ENCODE measurements around the gene HECTD4. TPM values are rescaled to one million over a fixed set of nuclear protein-coding genes. Genes with fewer than 3 reads are reported as not detected.

The HECTD4 gene
- total RNA-seq, 1 donor: 37.1 TPM

DNA sequence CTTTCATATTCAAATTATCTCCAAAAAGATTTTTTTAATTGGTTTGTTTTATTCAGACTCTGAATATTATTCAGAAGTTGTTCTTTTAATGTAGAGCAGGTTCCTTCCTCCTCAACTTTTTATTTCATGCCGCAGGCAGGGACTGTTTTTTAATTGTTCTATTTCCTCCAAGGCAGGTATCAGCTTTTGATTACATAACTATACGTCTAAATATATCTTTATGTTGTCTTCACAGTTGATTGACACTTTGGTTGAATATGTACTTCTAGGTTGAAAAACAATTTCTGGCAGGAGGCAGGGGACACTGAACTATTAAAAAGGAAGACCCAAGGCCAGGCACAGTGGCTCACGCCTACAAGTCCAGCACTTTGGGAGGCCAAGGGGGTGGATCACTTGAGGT, 82.5 kb downstream of the HECTD4 start:
- DNase-seq (ENCODE audit: low read depth): no peak
- TF ChIP-seq, protein P1, sequence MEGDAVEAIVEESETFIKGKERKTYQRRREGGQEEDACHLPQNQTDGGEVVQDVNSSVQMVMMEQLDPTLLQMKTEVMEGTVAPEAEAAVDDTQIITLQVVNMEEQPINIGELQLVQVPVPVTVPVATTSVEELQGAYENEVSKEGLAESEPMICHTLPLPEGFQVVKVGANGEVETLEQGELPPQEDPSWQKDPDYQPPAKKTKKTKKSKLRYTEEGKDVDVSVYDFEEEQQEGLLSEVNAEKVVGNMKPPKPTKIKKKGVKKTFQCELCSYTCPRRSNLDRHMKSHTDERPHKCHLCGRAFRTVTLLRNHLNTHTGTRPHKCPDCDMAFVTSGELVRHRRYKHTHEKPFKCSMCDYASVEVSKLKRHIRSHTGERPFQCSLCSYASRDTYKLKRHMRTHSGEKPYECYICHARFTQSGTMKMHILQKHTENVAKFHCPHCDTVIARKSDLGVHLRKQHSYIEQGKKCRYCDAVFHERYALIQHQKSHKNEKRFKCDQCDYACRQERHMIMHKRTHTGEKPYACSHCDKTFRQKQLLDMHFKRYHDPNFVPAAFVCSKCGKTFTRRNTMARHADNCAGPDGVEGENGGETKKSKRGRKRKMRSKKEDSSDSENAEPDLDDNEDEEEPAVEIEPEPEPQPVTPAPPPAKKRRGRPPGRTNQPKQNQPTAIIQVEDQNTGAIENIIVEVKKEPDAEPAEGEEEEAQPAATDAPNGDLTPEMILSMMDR (IDR thresholded peaks at IDR 0.05; ENCODE audit: insufficient read depth, low read depth, low read length): no peak

DNA sequence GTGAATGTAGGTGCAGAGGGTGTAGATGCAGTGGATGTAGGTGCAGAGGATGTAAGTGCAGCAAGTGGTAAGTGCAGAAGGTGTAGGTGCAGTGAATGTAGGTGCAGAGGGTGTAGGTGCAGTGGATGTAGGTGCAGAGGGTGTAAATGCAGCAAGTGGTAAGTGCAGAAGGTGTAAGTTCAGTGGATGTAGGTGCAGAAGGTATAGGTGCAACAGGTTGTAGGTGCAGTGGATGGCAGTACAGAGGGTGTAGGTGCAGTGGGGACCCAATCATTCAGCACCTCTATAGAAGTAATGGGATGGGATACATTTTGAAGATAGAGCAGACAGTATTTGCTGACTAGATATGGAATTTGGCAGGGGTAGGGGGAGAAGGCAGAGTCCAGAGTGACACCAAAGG, 85.0 kb downstream of the HECTD4 start:
- no peak for DNase-seq (ENCODE audit: low read depth)
- no peak overlapping the region for H3K4me3 ChIP-seq (ENCODE audit: low read depth, low read length)
- TF ChIP-seq, protein P1 (IDR thresholded peaks at IDR 0.05; ENCODE audit: insufficient read depth, low read depth, low read length): no peak

More for the DNA sequence above, 82.5 kb downstream of the HECTD4 start:
- H3K4me3 ChIP-seq (ENCODE audit: low read depth, low read length): no peak overlapping the region

DNA sequence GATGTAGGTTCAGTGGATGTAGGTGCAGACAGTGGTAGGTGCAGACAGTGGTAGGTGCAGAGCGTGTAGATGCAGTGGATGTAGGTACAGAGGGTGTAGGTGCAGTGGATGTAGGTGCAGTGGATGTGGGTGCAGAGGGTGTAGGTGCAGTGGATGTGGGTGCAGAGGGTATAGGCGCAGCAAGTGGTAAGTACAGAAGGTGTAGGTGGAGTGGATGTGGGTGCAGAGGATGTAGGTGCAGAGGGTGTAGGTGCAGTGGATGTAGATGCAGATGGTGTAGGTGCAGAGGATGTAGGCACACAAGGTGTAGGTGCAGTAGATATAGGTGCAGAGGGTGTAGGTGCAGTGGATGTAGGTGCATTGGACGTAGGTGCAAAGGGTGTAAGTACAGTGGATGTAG, 86.0 kb downstream of the HECTD4 start:
- TF ChIP-seq, protein P1 (IDR thresholded peaks at IDR 0.05; ENCODE audit: insufficient read depth, low read depth, low read length): no peak
- H3K4me3 ChIP-seq (ENCODE audit: low read depth, low read length): no peak overlapping the region
- no peak for DNase-seq (ENCODE audit: low read depth)

DNA sequence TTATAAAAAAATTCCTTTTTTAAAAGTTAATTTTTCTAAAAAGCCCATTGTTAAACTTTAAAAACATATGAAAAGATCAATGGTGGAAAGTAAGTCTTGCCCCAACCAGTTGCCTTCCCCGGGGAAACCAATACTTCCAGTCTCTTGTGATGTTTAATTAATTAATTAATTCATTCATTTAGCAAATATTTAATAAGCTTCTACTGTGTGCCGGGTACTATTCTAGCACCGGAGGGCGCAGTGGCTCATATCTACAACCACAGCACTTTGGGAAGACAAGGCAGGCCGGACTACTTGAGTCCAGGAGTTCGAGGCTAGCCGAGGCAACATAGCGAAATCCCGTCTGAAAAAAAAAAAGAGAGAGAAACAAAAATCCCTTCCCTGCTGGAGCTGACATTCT, 87.4 kb downstream of the HECTD4 start:
- no peak overlapping the region for H3K4me3 ChIP-seq (ENCODE audit: low read depth, low read length)
- TF ChIP-seq, protein P1 (IDR thresholded peaks at IDR 0.05; ENCODE audit: insufficient read depth, low read depth, low read length): peak; percentile 32
- DNase-seq (ENCODE audit: low read depth): peak; percentile 47

DNA sequence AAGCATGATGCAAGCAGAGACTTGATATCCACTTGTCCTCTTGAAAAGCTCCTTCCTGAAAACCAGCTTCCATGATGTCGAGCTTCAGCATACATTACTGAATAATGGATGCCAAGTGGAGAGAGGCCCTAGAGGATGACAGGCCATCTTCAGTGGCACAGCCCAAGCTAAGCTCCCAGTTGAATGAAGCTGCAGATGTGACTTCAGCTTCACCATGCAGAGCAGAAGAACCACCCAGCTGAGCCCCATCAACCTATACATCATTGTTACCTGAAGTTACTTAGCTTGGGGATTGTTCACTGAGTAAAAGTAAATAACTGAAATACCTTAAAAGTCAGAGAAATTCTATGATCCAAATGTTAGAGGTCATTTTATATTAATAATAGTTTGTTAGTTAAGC, 93.6 kb downstream of the HECTD4 start:
- TF ChIP-seq, protein P1 (IDR thresholded peaks at IDR 0.05; ENCODE audit: insufficient read depth, low read depth, low read length): no peak
- DNase-seq (ENCODE audit: low read depth): no peak
- no peak overlapping the region for H3K4me3 ChIP-seq (ENCODE audit: low read depth, low read length)

DNA sequence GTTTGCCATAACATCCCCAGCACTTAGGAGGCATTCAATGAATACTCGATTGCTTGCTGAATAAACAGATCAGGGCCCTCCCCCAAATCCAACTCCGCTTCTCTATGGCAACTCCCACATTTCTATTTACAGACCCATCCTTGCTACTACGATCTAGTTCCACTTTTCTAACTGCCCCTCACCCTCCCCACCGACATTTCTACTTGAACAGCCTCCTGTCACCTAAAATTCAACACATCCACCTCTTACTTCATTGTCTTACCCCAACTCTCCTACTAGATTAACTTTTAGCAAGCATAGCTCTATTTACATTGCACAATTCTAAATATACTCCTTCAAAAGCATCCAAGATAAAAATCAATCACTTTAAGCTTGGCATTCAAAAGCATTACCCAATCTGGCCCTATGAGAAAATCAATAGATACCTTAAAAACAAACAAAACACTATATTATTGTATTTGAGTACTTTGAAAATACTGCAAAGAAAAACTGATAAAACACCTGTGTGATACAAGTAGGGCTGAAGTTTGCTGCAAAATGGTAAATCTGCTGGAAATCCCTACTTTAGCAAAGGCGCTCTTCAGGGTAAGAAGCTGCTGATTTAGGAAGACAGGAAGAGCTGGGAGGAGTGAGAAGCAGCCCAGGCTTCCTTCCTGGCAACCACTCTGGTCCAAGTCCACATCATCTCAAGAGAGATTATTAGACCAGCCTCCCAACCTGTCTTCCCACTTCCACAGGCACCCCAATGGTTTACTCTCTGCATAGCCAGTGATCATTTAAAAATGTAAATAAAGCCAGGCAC, 96.4 kb downstream of the HECTD4 start:
- H3K4me3 ChIP-seq (ENCODE audit: low read depth, low read length): no peak overlapping the region
- TF ChIP-seq, protein P1 (IDR thresholded peaks at IDR 0.05; ENCODE audit: insufficient read depth, low read depth, low read length): no peak
- no peak for DNase-seq (ENCODE audit: low read depth)

DNA sequence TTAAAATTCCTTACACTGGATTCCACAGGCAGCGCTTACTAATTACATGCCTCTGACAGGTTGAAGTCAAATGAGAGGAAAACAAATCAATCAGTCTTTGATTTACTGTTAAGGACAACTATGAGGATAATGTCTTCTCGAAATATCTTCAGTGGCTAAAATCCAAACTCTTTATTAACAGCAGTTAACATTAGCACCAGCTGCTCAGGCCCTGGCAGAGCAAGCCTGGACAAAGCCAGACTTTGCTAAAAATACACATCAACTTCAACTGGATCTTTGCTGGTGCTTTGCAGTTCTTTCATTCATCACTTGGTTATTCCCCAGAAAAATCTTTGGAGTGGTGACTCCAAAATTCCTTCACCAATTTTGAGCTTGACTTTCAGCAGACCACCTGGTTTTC, 98.7 kb downstream of the HECTD4 start:
- H3K4me3 ChIP-seq (ENCODE audit: low read depth, low read length): no peak overlapping the region
- no peak for DNase-seq (ENCODE audit: low read depth)
- TF ChIP-seq, protein P1 (IDR thresholded peaks at IDR 0.05; ENCODE audit: insufficient read depth, low read depth, low read length): no peak

All from fibroblast of villous mesenchyme (primary cell).